Progenitor cell of endocrine pancreas (in vitro differentiated cells): ENCODE data around the gene TBC1D16. TPM values are rescaled to one million over a fixed set of nuclear protein-coding genes. Genes with fewer than 3 reads are reported as not detected.

Experiments
- DNase-seq: peaks from one replicate; pipeline ENCODE4 v3.0.0; 2021; ENCODE audit warnings: low spot score; ENCODE audit not compliant: unreplicated experiment
- H3K27ac Mint-ChIP-seq: 2 replicates; pipeline ENCODE4 v1.8.0; 2021; ENCODE audit warnings: mild to moderate bottlenecking, moderate library complexity, mixed read lengths
- H3K27me3 Mint-ChIP-seq: 2 replicates; pipeline ENCODE4 v1.8.0; 2021; ENCODE audit warnings: mixed read lengths
- H3K36me3 Mint-ChIP-seq: 2 replicates; pipeline ENCODE4 v1.8.0; 2022; ENCODE audit warnings: mixed read lengths; ENCODE audit not compliant: insufficient read depth
- H3K4me1 Mint-ChIP-seq: 2 replicates; pipeline ENCODE4 v1.8.0; 2021; ENCODE audit warnings: low read depth, mixed read lengths
- H3K4me3 Mint-ChIP-seq: 2 replicates; pipeline ENCODE4 v1.8.0; 2021; ENCODE audit warnings: low read depth, mild to moderate bottlenecking, moderate library complexity, mixed read lengths
- H3K9me3 Mint-ChIP-seq: 2 replicates; pipeline ENCODE4 v1.8.0; 2021; ENCODE audit warnings: low read depth, mixed read lengths
- CTCF ChIP-seq: fragments of 200-600 bp; sonication (generic); IDR thresholded peaks from one replicate; pipeline ENCODE4 v1.5.0; 2021; ENCODE audit warnings: antibody characterized with exemption, mild to moderate bottlenecking; ENCODE audit not compliant: unreplicated experiment
- total RNA-seq: library from RNA; stranded (reverse); gene quantifications from 2 replicates; pipeline ENCODE4 v1.2.1, GENCODE V29; 2021

Gene TBC1D16
- total RNA-seq, 1 donor from 2014 or later = 85.1 TPM

- Mint-ChIP-seq H3K36me3 (peaks cover 28% of the 10 kb centered on the region), H3K4me3 (no peak overlapping the region), H3K4me1 (peaks cover 24% of the 10 kb centered on the region), H3K9me3 (no peaks in the 10 kb centered on the region), H3K27ac (no peak overlapping the region), H3K27me3 (no peaks in the 10 kb centered on the region)
- DNase-seq = no peak
- TF ChIP-seq CTCF = no peak
Measured at GRCh38 chr17:79946352-79947231, 89.1 kb downstream of the TBC1D16 start.

- peaks cover 16% of the 10 kb centered on the region for H3K4me1 Mint-ChIP-seq
- no peaks in the 10 kb centered on the region for H3K9me3 Mint-ChIP-seq
- H3K36me3 Mint-ChIP-seq = peaks cover 28% of the 10 kb centered on the region
- no peak overlapping the region for H3K4me3 Mint-ChIP-seq
- H3K27me3 Mint-ChIP-seq = no peaks in the 10 kb centered on the region
- no peak for TF ChIP-seq CTCF
- H3K27ac Mint-ChIP-seq = peak overlapping the region; percentile 53
- no peak for DNase-seq
Measured at GRCh38 chr17:79945591-79946255, 89.9 kb downstream of the TBC1D16 start.

- Mint-ChIP-seq H3K9me3 (no peaks in the 10 kb centered on the region), H3K36me3 (peaks cover 31% of the 10 kb centered on the region), H3K4me1 (peaks cover 9% of the 10 kb centered on the region), H3K27me3 (no peaks in the 10 kb centered on the region), H3K27ac (no peak overlapping the region), H3K4me3 (no peak overlapping the region)
- TF ChIP-seq CTCF = no peak
- DNase-seq = no peak
Measured at GRCh38 chr17:79944821-79945391, 90.8 kb downstream of the TBC1D16 start.

- peak overlapping the region; percentile 65 for H3K27ac Mint-ChIP-seq
- peaks cover 31% of the 10 kb centered on the region for H3K36me3 Mint-ChIP-seq
- H3K9me3 Mint-ChIP-seq = no peaks in the 10 kb centered on the region
- no peak for TF ChIP-seq CTCF
- H3K4me1 Mint-ChIP-seq = peaks cover 3% of the 10 kb centered on the region
- no peak for DNase-seq
- H3K27me3 Mint-ChIP-seq = no peaks in the 10 kb centered on the region
- no peak overlapping the region for H3K4me3 Mint-ChIP-seq
Measured at GRCh38 chr17:79944251-79944812, 91.3 kb downstream of the TBC1D16 start.
